Activated naive CD4-positive, alpha-beta T cell treated with anti-CD3 and anti-CD28 coated beads for 36 hours (primary cell): ENCODE data around the gene OPA1. TPM values are rescaled to one million over a fixed set of nuclear protein-coding genes. Genes with fewer than 3 reads are reported as not detected.

Experiments
- CTCF ChIA-PET: fragments of 350-600 bp; sonication (Branson Sonifier 250); formaldehyde crosslinking; loops from one replicate; lab custom pipeline; 2021; ENCODE audit warnings: antibody characterized with exemption; lab: Charles Lee
- DNase-seq: peaks from one replicate; pipeline ENCODE4 v3.0.0-alpha.2; 2020
- H3K27ac Mint-ChIP-seq: one replicate; pipeline ENCODE4 v1.8.0; 2021; ENCODE audit warnings: mild to moderate bottlenecking, mixed read lengths
- H3K27me3 Mint-ChIP-seq: one replicate; pipeline ENCODE4 v1.8.0; 2021; ENCODE audit warnings: low read depth, mixed read lengths
- H3K36me3 Mint-ChIP-seq: one replicate; pipeline ENCODE4 v1.8.0; 2021; ENCODE audit warnings: low read depth, mixed read lengths
- H3K4me1 Mint-ChIP-seq: one replicate; pipeline ENCODE4 v1.8.0; 2021; ENCODE audit warnings: low read depth, mixed read lengths
- H3K4me3 Mint-ChIP-seq: one replicate; pipeline ENCODE4 v1.8.0; 2021; ENCODE audit warnings: mild to moderate bottlenecking, moderate library complexity, mixed read lengths
- H3K9me3 Mint-ChIP-seq: one replicate; pipeline ENCODE4 v1.8.0; 2021; ENCODE audit warnings: mixed read lengths
- intact Hi-C: fragments of 100-400 bp; cut with micrococcal nuclease; formaldehyde crosslinking; loops from one replicate; pipeline ENCODE4 v1.15.1; 2023
- total RNA-seq, 2 experiments: library from RNA; stranded (reverse); gene quantifications; one replicate each; pipeline ENCODE4 v1.2.3, GENCODE V29; 2021

OPA1 gene
- total RNA-seq, 2 experiments from 2014 or later: 91.7 to 96.0 TPM

DNA sequence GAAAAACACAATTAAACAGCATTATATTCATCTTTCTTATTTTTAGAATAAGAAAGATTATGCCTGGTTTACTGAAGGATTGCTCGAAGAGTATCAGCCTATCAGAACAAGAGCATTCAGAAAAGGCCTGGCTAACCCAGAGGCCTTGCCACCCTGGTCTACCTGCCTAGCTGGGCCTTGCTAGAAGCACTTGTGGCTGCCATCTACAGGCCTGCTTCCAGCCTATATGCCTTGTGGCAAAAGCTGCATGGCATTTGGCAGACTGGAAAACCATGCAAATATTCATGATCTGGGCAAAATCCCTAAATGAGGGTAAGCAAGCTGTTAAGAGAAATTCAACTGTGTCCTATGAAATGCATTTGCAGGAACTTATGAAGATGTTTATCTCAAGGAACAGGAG is 29.0 kb upstream of the OPA1 start:
- DNase-seq: peak; percentile 15
- Mint-ChIP-seq H3K27ac (no peak overlapping the region), H3K4me3 (no peak overlapping the region), H3K4me1 (no peaks in the 10 kb centered on the region), H3K9me3 (no peaks in the 10 kb centered on the region), H3K36me3 (no peaks in the 10 kb centered on the region), H3K27me3 (no peaks in the 10 kb centered on the region)
- intact Hi-C loops: no loop called here
- CTCF ChIA-PET: interaction anchor here (0.6 kb wide), 1 partner anchor 98 kb away, joined by 3 read pairs; no protein-coding TSS in a partner anchor

- no peak overlapping the region for H3K27ac Mint-ChIP-seq
- no peak overlapping the region for H3K4me3 Mint-ChIP-seq
- DNase-seq: no peak
- CTCF ChIA-PET: interaction anchor here (0.6 kb wide), 1 partner anchor 523 kb away, joined by 3 read pairs; no protein-coding TSS in a partner anchor
- intact Hi-C loops: no loop called here
- H3K9me3 Mint-ChIP-seq: no peaks in the 10 kb centered on the region
- no peaks in the 10 kb centered on the region for H3K36me3 Mint-ChIP-seq
- H3K4me1 Mint-ChIP-seq: no peaks in the 10 kb centered on the region
- no peaks in the 10 kb centered on the region for H3K27me3 Mint-ChIP-seq
Measured at GRCh38 chr3:193569119-193569518, 23.9 kb upstream of the OPA1 start.

GRCh38 chr3:193572426-193572908 is 20.5 kb upstream of the OPA1 start:
- no peak overlapping the region for H3K27ac Mint-ChIP-seq

GRCh38 chr3:193573403-193574191 is 19.4 kb upstream of the OPA1 start:
- Mint-ChIP-seq H3K27me3 (no peaks in the 10 kb centered on the region), H3K4me1 (no peaks in the 10 kb centered on the region), H3K9me3 (no peaks in the 10 kb centered on the region), H3K27ac (no peak overlapping the region), H3K36me3 (no peaks in the 10 kb centered on the region), H3K4me3 (no peak overlapping the region)
- DNase-seq: no peak
- CTCF ChIA-PET: interaction anchor here (0.8 to 2.9 kb wide), 6 partner anchors 10 to 770 kb away, joined by 3 to 16 read pairs (median 4); no protein-coding TSS in a partner anchor
- intact Hi-C loops: loop anchor here (2.0 to 5.0 kb wide), 2 partner anchors 383 to 531 kb away; no protein-coding TSS in a partner anchor

More at GRCh38 chr3:193572426-193572908, 20.5 kb upstream of the OPA1 start:
- no peaks in the 10 kb centered on the region for H3K4me1 Mint-ChIP-seq
- no peak overlapping the region for H3K4me3 Mint-ChIP-seq
- H3K27me3 Mint-ChIP-seq: no peaks in the 10 kb centered on the region
- CTCF ChIA-PET: interaction anchor here (0.6 to 2.9 kb wide), 10 partner anchors 11 to 1105 kb away, joined by 3 to 16 read pairs (median 4); no protein-coding TSS in a partner anchor
- no peaks in the 10 kb centered on the region for H3K9me3 Mint-ChIP-seq
- intact Hi-C loops: loop anchor here (1.0 to 5.0 kb wide), 6 partner anchors 111 to 1105 kb away; no protein-coding TSS in a partner anchor
- H3K36me3 Mint-ChIP-seq: no peaks in the 10 kb centered on the region
- DNase-seq: peak; percentile 69

GRCh38 chr3:193574488-193575070 is 18.4 kb upstream of the OPA1 start:
- DNase-seq: no peak
- intact Hi-C loops: loop anchor here (5.0 kb wide), 1 partner anchor 532 kb away; no protein-coding TSS in a partner anchor
- Mint-ChIP-seq H3K4me1 (no peaks in the 10 kb centered on the region), H3K27ac (no peak overlapping the region), H3K36me3 (no peaks in the 10 kb centered on the region), H3K4me3 (no peak overlapping the region), H3K9me3 (no peaks in the 10 kb centered on the region), H3K27me3 (no peaks in the 10 kb centered on the region)
- CTCF ChIA-PET: interaction anchor here (0.6 to 2.9 kb wide), 4 partner anchors 22 to 115 kb away, joined by 3 to 16 read pairs (median 4); no protein-coding TSS in a partner anchor

- H3K27ac Mint-ChIP-seq: no peak overlapping the region
- no peaks in the 10 kb centered on the region for H3K4me1 Mint-ChIP-seq
- H3K36me3 Mint-ChIP-seq: peaks cover 2% of the 10 kb centered on the region
- no peak overlapping the region for H3K4me3 Mint-ChIP-seq
- intact Hi-C loops: no loop called here
- H3K9me3 Mint-ChIP-seq: no peaks in the 10 kb centered on the region
- no peak for DNase-seq
- CTCF ChIA-PET: interaction anchor here (0.6 kb wide), 1 partner anchor 77 kb away, joined by 3 read pairs; no protein-coding TSS in a partner anchor
- no peaks in the 10 kb centered on the region for H3K27me3 Mint-ChIP-seq
Measured at GRCh38 chr3:193585530-193585929, 7.5 kb upstream of the OPA1 start.

GRCh38 chr3:193586526-193586925 is 6.5 kb upstream of the OPA1 start:
- intact Hi-C loops: no loop called here
- DNase-seq: no peak
- Mint-ChIP-seq H3K9me3 (no peaks in the 10 kb centered on the region), H3K27me3 (no peaks in the 10 kb centered on the region), H3K27ac (no peak overlapping the region), H3K4me1 (peaks cover 3% of the 10 kb centered on the region), H3K4me3 (no peak overlapping the region), H3K36me3 (peaks cover 2% of the 10 kb centered on the region)
- CTCF ChIA-PET: no interaction called here

GRCh38 chr3:193589129-193589528 is 3.9 kb upstream of the OPA1 start:
- no peak for DNase-seq
- Mint-ChIP-seq H3K4me1 (peaks cover 17% of the 10 kb centered on the region), H3K4me3 (no peak overlapping the region), H3K9me3 (no peaks in the 10 kb centered on the region), H3K27me3 (no peaks in the 10 kb centered on the region), H3K27ac (no peak overlapping the region), H3K36me3 (peaks cover 7% of the 10 kb centered on the region)
- CTCF ChIA-PET: no interaction called here
- intact Hi-C loops: no loop called here

DNA sequence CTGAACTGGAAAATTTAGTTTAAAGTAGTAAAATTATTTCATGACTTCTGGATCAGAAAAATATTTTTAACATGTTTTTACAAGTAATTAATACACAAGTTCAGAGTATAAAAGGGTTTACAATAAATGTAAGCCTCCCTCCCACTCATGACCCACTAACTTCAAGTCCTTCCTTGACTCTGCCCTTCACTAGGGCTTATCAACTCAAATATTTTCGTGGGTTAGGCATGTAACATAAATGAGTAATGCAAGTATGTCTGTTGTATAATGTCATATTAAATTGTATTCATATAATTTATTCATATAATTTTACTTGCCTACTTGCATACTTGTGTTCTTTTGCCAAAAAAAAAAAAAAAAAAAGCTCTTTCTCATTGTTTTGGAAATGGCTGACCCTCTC is 3.4 kb upstream of the OPA1 start:
- CTCF ChIA-PET: no interaction called here
- H3K4me3 Mint-ChIP-seq: no peak overlapping the region
- H3K9me3 Mint-ChIP-seq: no peaks in the 10 kb centered on the region
- no peak overlapping the region for H3K27ac Mint-ChIP-seq
- peaks cover 7% of the 10 kb centered on the region for H3K36me3 Mint-ChIP-seq
- DNase-seq: no peak
- H3K27me3 Mint-ChIP-seq: no peaks in the 10 kb centered on the region
- intact Hi-C loops: loop anchor here (5.0 kb wide), 1 partner anchor 702 kb away; no protein-coding TSS in a partner anchor
- peaks cover 22% of the 10 kb centered on the region for H3K4me1 Mint-ChIP-seq

GRCh38 chr3:193590088-193590856 is 2.7 kb upstream of the OPA1 start:
- intact Hi-C loops: loop anchor here (5.0 kb wide), 1 partner anchor 703 kb away; no protein-coding TSS in a partner anchor
- Mint-ChIP-seq H3K4me3 (no peak overlapping the region), H3K36me3 (peaks cover 7% of the 10 kb centered on the region), H3K9me3 (no peaks in the 10 kb centered on the region), H3K27ac (no peak overlapping the region), H3K4me1 (peaks cover 27% of the 10 kb centered on the region), H3K27me3 (no peaks in the 10 kb centered on the region)
- no peak for DNase-seq
- CTCF ChIA-PET: interaction anchor here (0.5 kb wide), 1 partner anchor 164 kb away, joined by 3 read pairs; no protein-coding TSS in a partner anchor

GRCh38 chr3:193593668-193594030 is 641 bp downstream of the OPA1 start:
- DNase-seq: peak; percentile 68
- Mint-ChIP-seq H3K9me3 (no peaks in the 10 kb centered on the region), H3K27ac (peak overlapping the region; percentile 98), H3K27me3 (no peaks in the 10 kb centered on the region), H3K36me3 (peaks cover 23% of the 10 kb centered on the region), H3K4me1 (peaks cover 52% of the 10 kb centered on the region), H3K4me3 (peak overlapping the region; percentile 93)
- intact Hi-C loops: loop anchor here (1.0 to 5.0 kb wide), 6 partner anchors 13 to 713 kb away; partner anchors contain the start of gene HES1
- CTCF ChIA-PET: no interaction called here
